C4-2B (cell line): Measurements from ENCODE around the gene ZBTB40.

Experiments used
- CTCF ChIP-seq: fragments of 450-650 bp; conservative IDR thresholded peaks from 2 replicates; pipeline ENCODE4 v1.5.1; 2017; ENCODE audit warnings: mild to moderate bottlenecking
- ZFX ChIP-seq: fragments of 450-650 bp; IDR thresholded peaks from 2 replicates; pipeline ENCODE4 v1.6.1; 2017

DNA sequence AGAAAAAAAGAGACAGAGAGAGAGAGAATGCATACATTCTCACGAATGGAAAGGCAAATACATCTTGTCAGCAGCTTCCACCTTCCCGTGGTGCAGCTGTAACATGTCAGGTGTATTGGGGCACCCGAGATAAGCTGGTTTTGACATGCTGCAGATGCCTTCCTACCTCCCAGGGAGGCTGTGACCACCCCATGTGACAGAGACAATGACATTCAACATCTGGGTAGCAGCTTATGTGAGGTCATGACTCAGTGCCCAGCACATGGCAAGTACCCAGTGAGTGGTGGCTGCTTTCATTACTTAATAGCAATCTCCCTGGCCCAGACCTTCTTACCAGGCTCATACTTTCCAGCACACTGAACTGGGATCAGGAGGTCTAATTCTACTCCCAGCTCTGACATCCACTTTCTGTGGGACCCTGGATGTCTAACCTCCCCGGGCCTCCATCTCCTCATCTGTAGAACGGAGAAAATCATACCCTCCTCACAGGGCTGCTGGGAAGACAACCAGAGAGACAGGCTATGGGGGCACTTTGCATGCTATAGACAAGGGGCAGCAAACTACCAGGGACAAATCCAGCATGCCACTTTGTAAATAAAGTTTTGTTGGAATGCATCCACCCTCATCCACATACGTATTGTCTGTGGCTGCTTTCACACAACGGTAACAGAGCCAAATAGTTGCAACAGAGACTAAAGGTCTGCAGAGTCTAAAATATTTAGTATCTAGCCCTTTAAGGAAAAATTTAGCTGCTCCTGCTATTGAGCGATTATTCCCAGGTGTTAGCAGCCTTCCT is 38.5 kb upstream of the ZBTB40 start:
- TF ChIP-seq CTCF: no peak
- TF ChIP-seq ZFX: no peak
